Caco-2 (cell line): ENCODE data around the gene IFI44. TPM values are rescaled to one million over a fixed set of nuclear protein-coding genes. Genes with fewer than 3 reads are reported as not detected.

Source experiments
- BruUV-seq: library from RNA; stranded (reverse); fragments of 400-500 nt; replicated peaks from 2 replicates; lab custom pipeline; 2021; lab: Mats Ljungman, UMichigan
- CTCF ChIA-PET: fragments of 300-600 bp; sonication (Branson Sonifier 250); formaldehyde crosslinking; loops from one replicate; lab custom pipeline; 2022; ENCODE audit warnings: antibody characterized with exemption; lab: Charles Lee
- POLR2A ChIA-PET: fragments of 300-600 bp; sonication (Branson Sonifier 250); formaldehyde crosslinking; loops from one replicate; lab custom pipeline; 2022; ENCODE audit warnings: antibody characterized with exemption; lab: Charles Lee
- DNase-seq, 2 experiments: peaks; one replicate each; pipeline versions ENCODE4 v3.0.0 to v3.0.0-alpha.2; 2020 to 2022
- H3K27me3 ChIP-seq: replicated peaks from 2 replicates; pipeline ENCODE4 v1.6.0; 2011; ENCODE audit warnings: low read length; ENCODE audit not compliant: control insufficient read depth, insufficient read depth
- H3K36me3 ChIP-seq: 2 replicates; pipeline ENCODE4 v1.5.1; 2011; ENCODE audit warnings: low read length; ENCODE audit not compliant: control insufficient read depth, insufficient read depth
- H3K4me1 ChIP-seq: fragments of 250-450 bp; sonication (Bioruptor Pico); 2 replicates; pipeline ENCODE4 v1.5.1; 2020; ENCODE audit warnings: mild to moderate bottlenecking
- H3K4me3 ChIP-seq: 2 replicates; pipeline ENCODE4 v1.5.1; 2011; ENCODE audit warnings: low read depth, mild to moderate bottlenecking, control low read depth, low read length
- H3K9me3 ChIP-seq: fragments of 250-450 bp; sonication (Bioruptor Pico); 2 replicates; pipeline ENCODE4 v1.5.1; 2020; ENCODE audit warnings: mild to moderate bottlenecking, moderate library complexity
- H3K27ac Mint-ChIP-seq: one replicate; pipeline ENCODE4 v1.8.0; 2022; ENCODE audit warnings: mixed read lengths; ENCODE audit not compliant: unreplicated experiment
- H3K27me3 Mint-ChIP-seq: one replicate; pipeline ENCODE4 v1.8.0; 2022; ENCODE audit warnings: mixed read lengths; ENCODE audit not compliant: insufficient read depth, unreplicated experiment
- H3K36me3 Mint-ChIP-seq: one replicate; pipeline ENCODE4 v1.8.0; 2022; ENCODE audit warnings: mild to moderate bottlenecking, mixed read lengths; ENCODE audit not compliant: insufficient read depth, unreplicated experiment
- H3K4me1 Mint-ChIP-seq: one replicate; pipeline ENCODE4 v1.8.0; 2022; ENCODE audit warnings: low read depth, mixed read lengths; ENCODE audit not compliant: unreplicated experiment
- H3K4me3 Mint-ChIP-seq: one replicate; pipeline ENCODE4 v1.8.0; 2022; ENCODE audit warnings: mild to moderate bottlenecking, moderate library complexity, mixed read lengths; ENCODE audit not compliant: unreplicated experiment
- H3K9me3 Mint-ChIP-seq: one replicate; pipeline ENCODE4 v1.8.0; 2022; ENCODE audit warnings: mixed read lengths; ENCODE audit not compliant: unreplicated experiment
- CTCF ChIP-seq, 2 experiments: fragments of 200-600 bp in 1 of 2; IDR thresholded peaks; 1 replicate in 1 of 2; 2 replicates in 1 of 2; pipeline versions ENCODE4 v1.5.1 to v1.8.0; 2011 to 2022; ENCODE audit warnings: antibody characterized with exemption in 1 of 2, control low read depth in 1 of 2, inconsistent platforms in 1 of 2, low read depth in 1 of 2, low read length in 1 of 2, mild to moderate bottlenecking in 1 of 2, moderate library complexity in 1 of 2; ENCODE audit not compliant: insufficient read depth in 1 of 2, severe bottlenecking in 1 of 2, unreplicated experiment in 1 of 2
- intact Hi-C: fragments of 100-400 bp; cut with micrococcal nuclease; formaldehyde crosslinking; loops from one replicate; pipeline ENCODE4 v1.10.0; 2022; ENCODE audit not compliant: unreplicated experiment
- total RNA-seq: library from RNA; stranded (reverse); gene quantifications from 2 replicates; pipeline ENCODE4 v1.2.3, GENCODE V29; 2022

Gene IFI44
- total RNA-seq, 1 experiment from 2014 or later = not detected

- no peak for DNase-seq
- no peaks in the 10 kb centered on the region for H3K36me3 ChIP-seq
- H3K36me3 Mint-ChIP-seq = no peaks in the 10 kb centered on the region
- TF ChIP-seq CTCF (IDR thresholded peaks at IDR 0.05; ENCODE audit: insufficient read depth in 1 of 2, low read depth in 1 of 2, low read length in 1 of 2, severe bottlenecking in 1 of 2, unreplicated experiment in 1 of 2) = no peak
- no peak overlapping the region for H3K4me3 ChIP-seq
- no peaks in the 10 kb centered on the region for H3K27me3 ChIP-seq
- no peak overlapping the region for H3K4me3 Mint-ChIP-seq
- no peaks in the 10 kb centered on the region for H3K9me3 Mint-ChIP-seq
- BruUV-seq = no TSS peak
- ChIA-PET POLR2A (no interaction called here), CTCF (no interaction called here)
- peaks cover 5% of the 10 kb centered on the region for H3K27me3 Mint-ChIP-seq
- H3K27ac Mint-ChIP-seq = no peak overlapping the region
- intact Hi-C loops = no loop called here
- H3K4me1 Mint-ChIP-seq = no peaks in the 10 kb centered on the region
- H3K4me1 ChIP-seq = no peaks in the 10 kb centered on the region
- no peaks in the 10 kb centered on the region for H3K9me3 ChIP-seq
Observed at GRCh38 chr1:78622548-78622947, 27.1 kb upstream of the IFI44 start.

- no peaks in the 10 kb centered on the region for H3K36me3 Mint-ChIP-seq
- no peaks in the 10 kb centered on the region for H3K4me1 Mint-ChIP-seq
- no peak for TF ChIP-seq CTCF (IDR thresholded peaks at IDR 0.05; ENCODE audit: insufficient read depth in 1 of 2, low read depth in 1 of 2, low read length in 1 of 2, severe bottlenecking in 1 of 2, unreplicated experiment in 1 of 2)
- POLR2A ChIA-PET = no interaction called here
- no peak overlapping the region for H3K4me3 Mint-ChIP-seq
- no peaks in the 10 kb centered on the region for H3K9me3 Mint-ChIP-seq
- H3K27me3 ChIP-seq = no peaks in the 10 kb centered on the region
- H3K4me1 ChIP-seq = no peaks in the 10 kb centered on the region
- H3K36me3 ChIP-seq = no peaks in the 10 kb centered on the region
- H3K9me3 ChIP-seq = no peaks in the 10 kb centered on the region
- no peak for DNase-seq
- H3K27ac Mint-ChIP-seq = no peak overlapping the region
- H3K4me3 ChIP-seq = no peak overlapping the region
- intact Hi-C loops = no loop called here
- no TSS peak for BruUV-seq
- H3K27me3 Mint-ChIP-seq = peaks cover 5% of the 10 kb centered on the region
- CTCF ChIA-PET = no interaction called here
Observed at GRCh38 chr1:78624035-78624434, 25.6 kb upstream of the IFI44 start.

GRCh38 chr1:78627321-78627720 is 22.3 kb upstream of the IFI44 start:
- Histone ChIP-seq H3K9me3 (no peaks in the 10 kb centered on the region), H3K4me3 (no peak overlapping the region), H3K27me3 (no peaks in the 10 kb centered on the region), H3K4me1 (no peaks in the 10 kb centered on the region), H3K36me3 (no peaks in the 10 kb centered on the region)
- Mint-ChIP-seq H3K4me1 (no peaks in the 10 kb centered on the region), H3K36me3 (no peaks in the 10 kb centered on the region), H3K4me3 (no peak overlapping the region), H3K27me3 (peaks cover 2% of the 10 kb centered on the region), H3K9me3 (no peaks in the 10 kb centered on the region), H3K27ac (no peak overlapping the region)
- intact Hi-C loops = no loop called here
- ChIA-PET CTCF (no interaction called here), POLR2A (no interaction called here)
- BruUV-seq = no TSS peak
- TF ChIP-seq CTCF (IDR thresholded peaks at IDR 0.05; ENCODE audit: insufficient read depth in 1 of 2, low read depth in 1 of 2, low read length in 1 of 2, severe bottlenecking in 1 of 2, unreplicated experiment in 1 of 2) = no peak
- DNase-seq = no peak
